Upper lobe of left lung (tissue), 6 donors: Measurements from ENCODE around the gene CSPG4. TPM values are rescaled to one million over a fixed set of nuclear protein-coding genes. Genes with fewer than 3 reads are reported as not detected.

Experiments used
- ATAC-seq, 2 donors: fragments of 200-7000 bp; cut with Tn5 transposase; one replicate each; pipeline ENCODE4 v1.9.1; 2022; ENCODE audit warnings: mild to moderate bottlenecking in 2 of 2, moderate library complexity in 2 of 2; ENCODE audit not compliant: low FRiP score in 2 of 2
- DNase-seq, 2 donors: peaks; one replicate each; pipeline ENCODE4 v3.0.0-alpha.2; 2019 to 2020
- H3K27ac ChIP-seq, 4 donors: fragments of 200-600 bp; sonication (generic); one replicate each; pipeline ENCODE4 v1.5.1; 2016 to 2019
- H3K27me3 ChIP-seq, 4 donors: fragments of 200-600 bp; sonication (generic); one replicate each; pipeline ENCODE4 v1.5.1; 2017 to 2019
- H3K36me3 ChIP-seq, 4 donors: fragments of 200-600 bp; sonication (generic); one replicate each; pipeline ENCODE4 v1.5.1; 2016 to 2019
- H3K4me1 ChIP-seq, 4 donors: fragments of 200-600 bp; sonication (generic); one replicate each; pipeline ENCODE4 v1.5.1; 2018 to 2019
- H3K4me3 ChIP-seq, 4 donors: fragments of 200-600 bp; sonication (generic); one replicate each; pipeline ENCODE4 v1.5.1; 2017 to 2019; ENCODE audit warnings: mild to moderate bottlenecking in 2 of 4, moderate library complexity in 1 of 4
- H3K9me3 ChIP-seq, 4 donors: fragments of 200-600 bp; sonication (generic); one replicate each; pipeline ENCODE4 v1.5.1; 2018 to 2019
- CTCF ChIP-seq, 6 experiments: fragments of 450-650 bp in 4 of 6; fragments of 200-600 bp in 2 of 6; sonication (generic) in 2 of 6; IDR thresholded peaks; one replicate each; pipeline ENCODE4 v1.5.1; 2016 to 2019; ENCODE audit warnings: antibody characterized with exemption in 6 of 6
- EP300 ChIP-seq, 4 donors: sonication (generic); formaldehyde crosslinking; IDR thresholded peaks; one replicate each; pipeline ENCODE4 v1.5.1; 2017; ENCODE audit warnings: antibody characterized with exemption in 4 of 4, control low read depth in 2 of 4
- POLR2A ChIP-seq, 4 donors: fragments of 450-650 bp; IDR thresholded peaks; one replicate each; pipeline ENCODE4 v1.5.1; 2016 to 2017; ENCODE audit warnings: antibody characterized with exemption in 4 of 4, mild to moderate bottlenecking in 2 of 4
- POLR2AphosphoS5 ChIP-seq, 2 donors: sonication (generic); formaldehyde crosslinking; IDR thresholded peaks; one replicate each; pipeline ENCODE4 v1.5.1; 2017; ENCODE audit warnings: antibody characterized with exemption in 2 of 2
- WGBS, 2 donors: methylation state at CpG; one replicate each; pipeline ENCODE4 v1.1.5; 2017 to 2018; 5-methylcytosine and 5-hydroxymethylcytosine counted together
- total RNA-seq, 6 donors: library from RNA; depleted of rRNA in 4 of 6; stranded (reverse); fragments of >200 nt in 4 of 6; gene quantifications; one replicate each; pipeline versions ENCODE4 v1.1.0 to v1.2.1, GENCODE V29; 2016 to 2021
- donor health status: DM: no; HTN: no; CAD: no; lungs with moderate emphysema.
- donor health status: DM: no; HTN: yes; CAD: no; lungs with severe emphysema.

The CSPG4 gene
- total RNA-seq, 6 donors from 2014 or later: 8.5 to 38.3 (median 17.7) TPM

GRCh38 chr15:75646112-75646943 lies 66.3 kb downstream of the CSPG4 start:
- Histone ChIP-seq H3K27me3 (no peaks in the 10 kb centered on the region), H3K9me3 (no peaks in the 10 kb centered on the region), H3K4me1 (peaks cover 34 to 43% (median 40%) of the 10 kb centered on the region in 4 donors), H3K36me3 (peaks cover 0 to 14% (median 2%) of the 10 kb centered on the region in 4 donors), H3K27ac (peak overlapping the region; percentile 93 to 98 (median 96)), H3K4me3 (peak overlapping the region; percentile 63 to 82 (median 78))
- no peak for TF ChIP-seq POLR2A (IDR thresholded peaks at IDR 0.05)
- TF ChIP-seq POLR2AphosphoS5 (IDR thresholded peaks at IDR 0.05): no peak
- no peak for TF ChIP-seq CTCF (IDR thresholded peaks at IDR 0.05)
- TF ChIP-seq EP300 (IDR thresholded peaks at IDR 0.05): no peak
- ATAC-seq: no peak
- 32 to 55% methylated on average over 3 to 5 of the region's 5 CpGs for WGBS, 2 donors
- DNase-seq: no peak

GRCh38 chr15:75644376-75644775 lies 68.3 kb downstream of the CSPG4 start:
- ATAC-seq: no peak
- peaks cover 0 to 1% (median 0%) of the 10 kb centered on the region in 4 donors for H3K36me3 ChIP-seq
- DNase-seq: no peak
- H3K27ac ChIP-seq: no peak overlapping the region
- no peak for TF ChIP-seq POLR2AphosphoS5 (IDR thresholded peaks at IDR 0.05)
- TF ChIP-seq EP300 (IDR thresholded peaks at IDR 0.05): no peak
- no peak for TF ChIP-seq POLR2A (IDR thresholded peaks at IDR 0.05)
- no peak for TF ChIP-seq CTCF (IDR thresholded peaks at IDR 0.05)
- WGBS, 2 donors: 74 to 79% methylated on average over 2 of the region's 2 CpGs
- no peaks in the 10 kb centered on the region for H3K9me3 ChIP-seq
- no peaks in the 10 kb centered on the region for H3K27me3 ChIP-seq
- H3K4me3 ChIP-seq: no peak overlapping the region
- H3K4me1 ChIP-seq: peaks cover 23 to 33% (median 29%) of the 10 kb centered on the region in 4 donors

- no peaks in the 10 kb centered on the region for H3K27me3 ChIP-seq
- no peaks in the 10 kb centered on the region for H3K9me3 ChIP-seq
- no peak for DNase-seq
- H3K36me3 ChIP-seq: peaks cover 0 to 3% (median 0%) of the 10 kb centered on the region in 4 donors
- H3K4me1 ChIP-seq: peaks cover 36 to 46% (median 41%) of the 10 kb centered on the region in 4 donors
- WGBS, 2 donors: 74 to 75% methylated on average over 5 of the region's 5 CpGs
- TF ChIP-seq EP300 (IDR thresholded peaks at IDR 0.05): no peak
- TF ChIP-seq CTCF (IDR thresholded peaks at IDR 0.05): no peak
- no peak for TF ChIP-seq POLR2AphosphoS5 (IDR thresholded peaks at IDR 0.05)
- no peak for TF ChIP-seq POLR2A (IDR thresholded peaks at IDR 0.05)
- no peak overlapping the region for H3K4me3 ChIP-seq
- no peak overlapping the region for H3K27ac ChIP-seq
- no peak for ATAC-seq
Measured at GRCh38 chr15:75641603-75642002, 71.0 kb downstream of the CSPG4 start.

- no peak for TF ChIP-seq CTCF (IDR thresholded peaks at IDR 0.05)
- no peak for TF ChIP-seq POLR2A (IDR thresholded peaks at IDR 0.05)
- TF ChIP-seq POLR2AphosphoS5 (IDR thresholded peaks at IDR 0.05): no peak
- TF ChIP-seq EP300 (IDR thresholded peaks at IDR 0.05): no peak
- Histone ChIP-seq H3K27ac (peak overlapping the region in 3 of 4 donors; percentile 92 to 96 (median 93)), H3K36me3 (peaks cover 0 to 3% (median 0%) of the 10 kb centered on the region in 4 donors), H3K4me3 (no peak overlapping the region), H3K27me3 (no peaks in the 10 kb centered on the region), H3K9me3 (no peaks in the 10 kb centered on the region), H3K4me1 (peaks cover 32 to 44% (median 38%) of the 10 kb centered on the region in 4 donors)
- DNase-seq (no peak), ATAC-seq (no peak)
- 70 to 78% methylated on average over 4 of the region's 4 CpGs for WGBS, 2 donors
Measured at GRCh38 chr15:75641179-75641503, 71.5 kb downstream of the CSPG4 start.
